ENCODE data around the gene NPL.
A peak's percentile ranks its signal among the peaks of the same experiment; 100 is the strongest.

- TF ChIP-seq CTCF (conservative IDR thresholded peaks at IDR 0.05), result peak; percentile 93
- no peak for TF ChIP-seq ZFX (IDR thresholded peaks at IDR 0.05)
These were observed 3.2 kb upstream of the NPL start for GRCh38 chr1:182786223-182786994.
